HG03108 (cell line): Measurements from ENCODE around the gene CALCOCO1.
"Not testable (repeated sequence)": the region's sequence is repeated elsewhere in the genome, so short reads cannot be mapped to it uniquely, and the experiment has no call there.

ENCODE experiments used
- ATAC-seq: cut with Tn5 transposase; IDR thresholded peaks from one replicate; pipeline ENCODE4 v1.9.1; 2021; ENCODE audit warnings: moderate library complexity; ENCODE audit not compliant: unreplicated experiment

Gene CALCOCO1

GRCh38 chr12:53699678-53700025, 27.6 kb downstream of the CALCOCO1 start:
- ATAC-seq = no peak

- no peak for ATAC-seq
Measured at GRCh38 chr12:53698948-53699677, 28.1 kb downstream of the CALCOCO1 start.

DNA sequence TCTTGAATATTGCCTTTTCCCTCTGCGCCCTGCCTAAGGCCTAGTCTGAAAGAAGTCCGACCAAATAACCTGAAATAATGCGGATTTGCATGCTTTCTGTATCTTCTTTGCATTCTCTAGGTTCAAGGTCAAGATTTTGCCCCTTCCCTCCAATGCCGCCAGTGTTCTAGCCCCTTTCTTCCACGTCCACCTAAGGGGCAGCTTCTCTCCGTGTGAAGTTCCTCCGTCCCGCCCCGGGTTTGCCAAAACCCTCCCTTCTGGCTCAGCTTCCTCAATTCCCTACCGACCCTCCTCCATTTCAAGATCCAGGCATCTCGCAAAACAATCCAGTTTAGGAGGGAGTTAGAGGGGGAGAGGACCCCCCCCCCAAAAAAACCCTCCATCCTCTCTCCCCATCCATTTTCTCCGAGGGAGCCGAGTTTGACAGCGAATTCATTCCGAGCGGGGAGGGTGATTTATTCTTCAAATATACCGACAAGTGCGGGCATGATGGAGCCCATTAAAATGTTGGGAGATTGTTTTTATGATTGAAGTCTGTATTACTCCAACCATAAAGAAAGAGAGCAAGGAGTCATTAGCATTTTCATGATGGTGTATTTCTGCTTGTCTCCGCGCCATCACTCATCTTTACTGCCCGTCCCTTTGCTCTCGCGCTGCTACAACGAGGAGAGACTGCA, 30.5 kb downstream of the CALCOCO1 start:
- ATAC-seq = no peak

DNA sequence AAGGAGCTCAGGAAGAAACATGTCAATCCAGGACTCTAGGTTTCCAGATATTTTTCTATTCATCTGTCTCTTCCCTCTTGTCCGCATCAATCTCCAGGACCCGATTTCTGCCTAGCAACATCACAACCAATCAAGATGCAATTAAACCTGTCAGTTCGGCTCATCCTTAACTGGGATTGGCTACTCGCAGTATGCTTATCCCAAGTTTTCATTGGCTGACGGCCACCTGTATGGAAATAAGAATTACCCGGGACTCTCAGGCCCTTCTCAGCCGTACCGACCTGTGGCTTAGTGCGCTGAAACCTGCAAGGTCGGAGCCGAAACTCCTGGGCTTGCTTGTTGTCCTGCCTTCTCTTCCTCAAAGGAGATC, 31.0 kb downstream of the CALCOCO1 start:
- no peak for ATAC-seq

DNA sequence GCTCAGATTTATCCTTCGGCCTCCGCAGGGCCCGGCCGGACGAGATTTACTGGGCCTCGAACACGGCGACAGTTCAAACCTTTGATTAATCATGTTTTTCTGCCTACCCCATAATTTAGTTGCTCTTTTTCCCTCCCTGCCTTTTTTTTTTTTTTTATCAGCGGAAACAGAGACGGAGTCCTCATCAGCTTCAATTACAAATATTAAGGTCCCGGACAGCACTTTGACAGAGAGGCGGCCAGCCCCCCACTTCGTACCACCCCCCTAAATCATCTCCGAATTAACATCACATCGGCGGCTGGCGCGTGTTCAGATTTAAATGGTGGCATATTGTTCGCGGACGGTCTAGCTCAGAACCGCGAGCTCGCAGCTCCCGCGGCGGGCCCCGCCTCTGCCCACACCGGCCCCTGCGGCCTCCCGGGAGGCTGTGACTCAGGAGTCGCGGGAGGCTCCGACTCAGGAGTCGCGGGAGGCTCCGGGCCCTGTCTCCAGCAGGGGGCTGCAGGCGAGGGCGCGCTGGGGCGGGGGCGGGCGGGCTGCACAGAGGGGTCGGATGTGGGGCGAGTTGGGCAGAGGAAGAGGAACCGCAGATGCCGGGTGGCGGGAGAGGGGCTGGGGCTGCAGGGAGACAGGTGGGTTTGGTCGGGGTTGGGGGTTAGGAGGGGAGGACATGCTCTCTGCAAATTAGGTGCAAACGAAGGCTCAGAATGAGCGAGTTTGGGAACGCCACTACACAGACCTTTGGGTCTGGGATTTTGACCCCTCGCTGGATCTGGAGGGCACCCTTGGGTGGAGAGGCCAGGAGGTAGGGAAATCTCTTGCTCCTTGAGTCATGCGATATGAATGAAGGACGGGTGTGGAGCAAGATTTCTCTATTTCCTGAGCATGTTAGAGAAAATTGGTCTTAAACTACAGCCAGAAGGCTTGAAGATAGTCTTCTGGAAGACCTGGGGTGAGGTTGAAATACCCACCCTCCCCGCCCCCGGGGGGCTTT, 31.8 kb downstream of the CALCOCO1 start:
- ATAC-seq = no peak

GRCh38 chr12:53694756-53695151, 32.5 kb downstream of the CALCOCO1 start:
- no peak for ATAC-seq

- ATAC-seq = no peak
Measured at GRCh38 chr12:53688134-53688533, 39.1 kb downstream of the CALCOCO1 start.

DNA sequence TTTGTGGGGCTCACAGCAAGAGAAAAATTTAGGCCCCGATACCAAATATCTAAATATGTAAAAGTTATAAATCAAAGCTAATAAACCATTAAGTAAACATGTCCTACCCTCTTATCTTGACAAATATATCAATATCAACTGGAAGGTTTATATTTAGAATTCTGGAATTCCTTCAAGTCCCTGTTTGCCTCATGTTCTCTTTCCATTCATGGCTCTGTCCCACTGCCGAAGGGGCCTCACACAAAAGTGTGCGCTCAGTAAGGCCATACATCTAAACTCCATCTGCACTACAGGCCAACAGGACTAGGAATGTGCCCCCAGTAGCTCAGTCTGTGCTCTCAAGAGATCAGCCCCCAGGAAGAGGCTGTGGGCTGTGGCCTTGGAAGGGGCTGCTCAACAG, 40.8 kb downstream of the CALCOCO1 start:
- no peak for ATAC-seq

GRCh38 chr12:53684654-53685220, 42.5 kb downstream of the CALCOCO1 start:
- no peak for ATAC-seq

DNA sequence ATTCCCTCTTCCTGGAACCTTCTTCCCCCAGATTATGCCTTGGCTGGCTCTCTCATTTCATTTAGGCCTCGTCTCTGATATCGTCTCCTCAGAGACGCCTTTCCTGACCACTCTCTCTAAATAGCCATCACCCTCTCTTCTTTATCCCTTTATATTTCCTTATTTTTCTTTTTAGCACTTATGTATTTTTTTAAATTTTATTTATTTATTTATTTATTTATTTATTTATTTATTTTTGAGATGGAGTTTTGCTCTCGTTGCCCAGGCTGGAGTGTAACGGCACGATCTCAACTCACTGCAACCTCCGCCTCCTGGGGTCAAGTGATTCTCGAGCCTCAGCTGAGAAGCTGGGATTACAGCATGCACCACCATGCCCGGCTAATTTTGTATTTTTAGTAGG, 43.3 kb downstream of the CALCOCO1 start:
- no peak for ATAC-seq

DNA sequence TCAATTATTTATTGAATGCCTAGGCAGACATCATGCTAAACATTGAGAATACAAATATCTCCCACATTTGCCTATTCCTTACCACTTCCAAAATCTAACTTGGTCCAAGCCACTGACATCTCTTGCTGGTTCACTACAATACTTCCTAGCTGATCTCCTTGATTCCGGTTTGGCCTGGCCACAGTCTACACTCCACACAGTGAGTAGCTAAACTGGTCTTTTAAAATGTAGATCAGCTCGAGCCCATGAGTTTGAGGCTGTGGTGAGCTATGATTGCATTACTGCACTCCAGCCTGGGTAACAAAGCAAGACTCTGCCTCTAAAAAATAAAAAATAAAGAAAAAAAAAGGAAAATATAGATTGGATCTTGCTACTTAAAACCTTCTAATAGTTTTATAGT, 43.8 kb downstream of the CALCOCO1 start:
- no peak for ATAC-seq

GRCh38 chr12:53680061-53680460, 47.2 kb downstream of the CALCOCO1 start:
- not testable (repeated sequence) for ATAC-seq

GRCh38 chr12:53677800-53678148, 49.5 kb downstream of the CALCOCO1 start:
- ATAC-seq = no peak

DNA sequence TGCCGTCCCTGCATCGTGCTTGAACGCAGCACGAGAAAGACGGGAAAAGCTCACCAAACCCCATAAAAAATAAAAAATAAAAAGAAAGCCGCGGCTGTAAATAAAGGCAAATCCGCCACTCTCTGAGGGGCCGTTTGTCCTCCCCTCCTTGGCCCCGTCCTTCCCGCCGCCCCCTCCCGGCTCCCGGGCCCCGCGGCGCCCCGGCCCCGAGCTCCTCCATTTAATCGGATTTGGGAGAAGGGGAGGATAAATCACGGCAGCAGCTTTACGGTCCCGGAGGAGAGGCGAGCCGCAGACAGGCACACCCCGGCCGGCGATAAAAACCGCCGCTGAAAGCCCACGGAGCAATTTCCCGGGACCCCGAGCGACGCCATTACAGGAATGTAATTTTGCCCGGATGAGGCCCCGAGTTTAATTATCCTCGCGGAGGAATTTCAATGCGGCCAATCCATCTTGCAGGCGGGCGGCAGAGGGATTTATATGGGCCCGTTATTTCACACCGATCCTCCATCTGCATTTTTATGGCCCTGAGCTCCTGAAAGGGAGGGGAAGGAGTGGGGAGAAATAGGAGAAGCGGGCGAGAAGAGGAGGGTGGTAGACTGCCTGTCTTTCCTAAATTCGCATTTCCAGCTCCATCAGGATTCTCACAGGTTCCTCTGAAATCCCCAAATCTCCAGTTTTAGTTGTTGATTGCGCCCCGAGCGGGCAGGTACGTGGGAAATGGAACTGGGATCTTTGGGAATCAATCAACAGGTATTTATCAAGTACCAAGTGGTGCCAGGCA, 50.0 kb downstream of the CALCOCO1 start:
- no peak for ATAC-seq

DNA sequence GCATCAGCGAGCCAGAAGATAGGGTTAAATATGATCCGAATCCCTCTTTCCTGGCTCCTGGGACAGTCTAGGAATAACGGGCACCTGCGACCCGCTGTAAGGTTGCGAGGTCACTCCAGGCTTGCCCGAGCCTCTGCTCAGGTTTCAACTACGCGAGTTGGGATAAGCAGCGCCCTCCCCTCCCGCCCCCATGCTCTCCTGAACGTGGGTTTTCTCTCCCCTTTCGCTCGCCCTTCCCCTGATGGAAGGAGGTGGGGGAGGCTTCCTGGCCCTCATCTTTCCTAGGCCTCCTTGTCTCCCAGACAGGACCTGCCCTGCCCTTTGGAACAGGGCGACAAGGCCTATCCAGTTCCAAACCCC, 50.6 kb downstream of the CALCOCO1 start:
- ATAC-seq = no peak

GRCh38 chr12:53675701-53676607, 51.3 kb downstream of the CALCOCO1 start, which contains the start of gene ATP5MC2:
TSS of gene ATP5MC2 (minus strand) at chr12:53676083. CDS start at chr12:53672614, 3,469 bp downstream.
- peak; percentile 95 for ATAC-seq

GRCh38 chr12:53674977-53675700, 52.1 kb downstream of the CALCOCO1 start:
- ATAC-seq = no peak

- ATAC-seq = no peak
Measured at GRCh38 chr12:53670971-53671370, 56.3 kb downstream of the CALCOCO1 start.

- ATAC-seq = no peak
Measured at GRCh38 chr12:53670308-53670707, 56.9 kb downstream of the CALCOCO1 start.
